HG03565 (cell line): Measurements from ENCODE around the gene TBC1D21.

Experiments used
- ATAC-seq: cut with Tn5 transposase; IDR thresholded peaks from one replicate; pipeline ENCODE4 v1.9.1; 2021; ENCODE audit warnings: mild to moderate bottlenecking, moderate library complexity; ENCODE audit not compliant: unreplicated experiment

TBC1D21 gene

DNA sequence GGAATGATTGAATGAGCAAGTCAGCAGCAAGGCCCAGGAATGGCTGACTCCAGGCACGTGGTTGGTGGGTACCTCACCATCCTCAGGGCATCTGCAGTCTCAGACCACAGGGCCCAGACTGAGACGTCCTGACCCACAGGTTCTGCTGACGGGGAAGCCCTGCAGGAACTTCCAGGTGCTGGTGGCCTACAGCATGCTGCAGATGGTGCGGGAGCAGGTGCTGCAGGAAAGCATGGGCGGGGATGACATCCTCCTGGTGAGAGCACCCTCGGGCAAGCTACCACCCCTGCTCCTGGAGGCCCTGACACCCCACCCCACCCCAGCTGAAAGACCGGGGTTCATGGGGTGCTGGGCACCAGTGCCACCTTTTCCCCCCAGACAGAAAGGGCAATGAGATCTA, 14.1 kb downstream of the TBC1D21 start:
- ATAC-seq, result no peak

DNA sequence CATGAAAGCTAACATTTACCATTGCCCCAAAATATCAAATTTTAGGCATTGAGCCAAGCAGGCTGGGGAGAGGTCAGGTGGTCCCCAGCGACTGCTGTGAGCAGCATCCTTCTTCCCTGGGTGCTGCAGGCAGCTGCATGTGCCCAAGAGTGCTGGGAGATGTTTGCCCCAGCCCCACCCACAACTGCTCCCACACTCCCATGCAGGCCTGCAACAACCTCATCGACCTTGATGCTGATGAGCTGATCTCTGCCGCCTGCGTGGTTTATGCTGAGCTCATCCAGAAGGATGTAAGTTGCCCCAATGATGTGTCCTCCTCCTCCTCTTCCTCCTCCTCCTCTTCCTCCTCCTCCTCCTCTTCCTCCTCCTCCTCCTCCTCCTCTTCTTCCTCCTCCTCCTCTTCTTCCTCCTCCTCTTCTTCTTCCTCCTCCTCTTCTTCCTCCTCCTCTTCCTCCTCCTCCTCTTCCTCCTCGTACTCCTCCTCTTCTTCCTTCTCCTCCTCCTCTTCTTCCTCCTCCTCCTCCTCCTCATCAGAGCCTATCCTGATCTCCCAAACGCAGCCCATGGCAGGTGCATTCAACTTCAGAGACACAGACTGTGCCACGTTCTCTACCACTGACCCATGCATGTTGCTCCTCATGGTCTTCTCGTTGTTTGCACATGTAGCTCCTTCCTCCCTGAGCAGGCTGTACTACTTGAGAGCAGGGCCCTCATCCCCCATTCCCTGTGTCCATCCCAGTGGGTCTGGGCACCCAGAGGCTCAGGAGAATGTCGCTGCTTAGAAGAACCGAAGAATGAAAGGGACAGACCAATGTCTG, 15.1 kb downstream of the TBC1D21 start:
- ATAC-seq, result no peak

DNA sequence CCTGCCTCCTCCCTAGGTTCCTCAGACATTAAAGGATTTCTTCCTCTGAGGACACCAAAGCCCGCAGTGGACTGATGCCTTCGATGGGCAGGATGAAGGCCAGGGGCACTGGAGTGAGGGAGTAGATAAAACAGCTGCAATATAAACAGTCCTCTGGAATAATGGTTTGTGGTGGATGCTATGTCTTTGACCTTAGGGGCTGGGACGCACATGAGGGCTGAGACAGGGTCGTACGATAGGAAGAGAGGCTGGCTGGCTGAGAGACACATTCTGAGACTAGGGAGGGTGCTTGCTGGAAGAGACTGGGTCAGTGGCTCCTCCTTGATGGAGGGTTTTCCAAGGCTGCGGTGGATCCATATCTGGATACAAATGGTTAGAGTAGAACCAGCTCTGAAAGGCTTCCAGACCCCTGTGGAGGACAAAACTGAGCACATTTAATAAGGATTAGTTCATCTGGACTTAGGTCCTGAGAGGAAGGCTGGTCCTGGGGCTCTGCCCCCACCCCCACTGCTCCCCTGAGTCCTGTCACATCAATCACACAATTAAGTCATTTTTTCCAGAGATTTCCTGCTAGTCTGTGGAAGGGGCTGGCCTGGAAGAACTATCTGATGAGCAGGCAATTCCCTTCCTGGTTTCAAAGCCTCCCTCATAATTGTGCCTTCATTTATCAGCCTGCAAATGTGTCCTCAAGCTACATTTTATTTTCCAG, 15.8 kb downstream of the TBC1D21 start:
- no peak for ATAC-seq

DNA sequence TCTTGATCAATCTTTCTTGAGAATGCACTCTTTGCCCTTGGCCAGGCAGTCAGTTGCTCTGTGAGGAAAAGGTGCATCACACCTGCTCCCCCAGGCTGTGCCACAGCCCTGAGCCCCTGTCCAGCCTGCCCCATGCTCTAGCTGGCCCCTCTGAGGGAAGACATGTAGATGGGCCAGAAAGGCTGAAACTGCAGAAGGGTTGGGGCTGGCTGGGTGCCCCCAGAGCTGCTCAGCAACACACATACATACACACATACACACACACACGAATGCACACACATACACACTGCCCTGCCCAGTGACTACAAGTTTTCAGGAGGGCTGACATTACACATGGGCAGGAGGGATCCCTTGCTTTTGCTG, 16.4 kb downstream of the TBC1D21 start:
- no peak for ATAC-seq

- no peak for ATAC-seq
These were observed 18.3 kb downstream of the TBC1D21 start for GRCh38 chr15:73891328-73892315.

GRCh38 chr15:73892446-73893226, 19.3 kb downstream of the TBC1D21 start:
- no peak for ATAC-seq

- no peak for ATAC-seq
These were observed 20.9 kb downstream of the TBC1D21 start for GRCh38 chr15:73894133-73894814.

- ATAC-seq, result no peak
These were observed 24.3 kb downstream of the TBC1D21 start for GRCh38 chr15:73897441-73898261.

DNA sequence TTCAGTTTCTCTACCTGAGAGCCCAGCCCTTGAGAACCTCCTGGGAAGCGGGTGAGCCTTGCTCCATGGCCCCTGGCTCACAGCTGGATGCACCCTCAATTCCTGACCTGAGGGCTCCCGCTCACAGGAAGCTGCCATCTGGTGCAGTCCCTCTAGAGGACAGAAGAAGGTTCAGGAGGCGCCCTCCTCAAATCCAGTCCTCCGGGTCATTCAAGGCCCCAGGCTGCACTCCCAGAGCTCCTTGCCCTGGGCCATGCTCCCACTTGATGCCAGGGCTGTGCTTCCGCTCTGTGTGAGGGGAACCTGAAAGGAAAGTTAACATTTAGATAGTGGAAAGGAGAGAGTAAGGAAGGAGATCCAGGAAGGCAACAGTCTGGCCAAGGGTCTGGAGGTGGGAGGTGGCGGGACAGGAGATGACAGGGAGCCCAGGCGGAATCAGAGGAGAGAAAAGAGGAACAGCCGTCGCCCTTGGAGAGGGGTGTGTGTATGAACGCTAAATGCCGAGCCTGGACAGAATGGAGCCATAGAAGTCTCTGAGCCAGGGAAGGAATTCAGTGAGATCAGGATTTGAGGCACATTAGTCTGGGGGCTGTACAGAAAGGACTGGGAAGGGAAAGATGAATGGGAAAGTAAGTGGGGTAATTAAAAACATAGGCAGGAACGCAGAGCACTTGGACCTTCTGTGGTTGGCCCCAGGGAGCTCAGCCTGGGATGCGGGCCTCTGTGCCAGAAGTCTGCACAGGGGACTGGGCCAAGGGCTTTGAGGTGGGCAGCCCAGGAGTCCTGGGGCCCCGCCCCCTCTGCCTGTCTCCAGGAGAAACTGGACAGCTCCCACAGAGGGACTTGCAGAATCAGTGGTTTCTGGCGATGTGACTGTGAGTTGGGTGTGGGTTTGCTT, 26.1 kb downstream of the TBC1D21 start:
- no peak for ATAC-seq

- ATAC-seq, result no peak
These were observed 26.8 kb downstream of the TBC1D21 start for GRCh38 chr15:73900095-73900712.

DNA sequence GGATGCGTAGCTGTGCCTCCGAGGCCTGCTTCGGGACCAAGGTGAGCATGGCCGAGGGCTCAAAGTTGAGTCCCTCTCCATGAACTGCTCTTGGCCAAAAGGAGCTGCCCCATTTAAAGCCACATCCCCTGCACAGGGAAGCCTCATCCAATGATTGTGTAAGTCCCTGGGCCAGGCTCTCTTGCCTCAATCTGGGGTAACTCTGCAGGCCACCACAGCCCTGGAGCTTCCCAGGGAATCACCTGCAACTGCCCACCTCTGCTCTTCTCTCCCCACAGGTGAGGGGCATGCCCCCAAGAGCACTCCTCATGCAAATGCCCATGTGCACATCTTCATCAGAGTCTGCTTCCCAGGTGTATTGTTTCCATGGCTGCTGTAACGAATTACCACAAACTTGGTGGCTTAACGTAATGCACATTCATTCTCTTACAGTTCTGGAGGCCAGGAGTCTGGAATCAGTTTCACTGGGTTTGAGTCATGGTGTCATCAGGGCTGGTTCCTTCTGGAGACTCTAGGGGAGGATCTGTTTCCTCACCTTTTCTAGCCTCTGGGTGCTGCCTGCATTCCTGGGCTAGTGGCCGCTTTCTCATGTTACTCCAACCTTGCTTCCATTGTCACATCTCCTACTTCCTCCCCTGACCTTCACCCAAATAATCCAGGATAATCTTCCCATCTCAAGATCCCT, 27.9 kb downstream of the TBC1D21 start:
- no peak for ATAC-seq

DNA sequence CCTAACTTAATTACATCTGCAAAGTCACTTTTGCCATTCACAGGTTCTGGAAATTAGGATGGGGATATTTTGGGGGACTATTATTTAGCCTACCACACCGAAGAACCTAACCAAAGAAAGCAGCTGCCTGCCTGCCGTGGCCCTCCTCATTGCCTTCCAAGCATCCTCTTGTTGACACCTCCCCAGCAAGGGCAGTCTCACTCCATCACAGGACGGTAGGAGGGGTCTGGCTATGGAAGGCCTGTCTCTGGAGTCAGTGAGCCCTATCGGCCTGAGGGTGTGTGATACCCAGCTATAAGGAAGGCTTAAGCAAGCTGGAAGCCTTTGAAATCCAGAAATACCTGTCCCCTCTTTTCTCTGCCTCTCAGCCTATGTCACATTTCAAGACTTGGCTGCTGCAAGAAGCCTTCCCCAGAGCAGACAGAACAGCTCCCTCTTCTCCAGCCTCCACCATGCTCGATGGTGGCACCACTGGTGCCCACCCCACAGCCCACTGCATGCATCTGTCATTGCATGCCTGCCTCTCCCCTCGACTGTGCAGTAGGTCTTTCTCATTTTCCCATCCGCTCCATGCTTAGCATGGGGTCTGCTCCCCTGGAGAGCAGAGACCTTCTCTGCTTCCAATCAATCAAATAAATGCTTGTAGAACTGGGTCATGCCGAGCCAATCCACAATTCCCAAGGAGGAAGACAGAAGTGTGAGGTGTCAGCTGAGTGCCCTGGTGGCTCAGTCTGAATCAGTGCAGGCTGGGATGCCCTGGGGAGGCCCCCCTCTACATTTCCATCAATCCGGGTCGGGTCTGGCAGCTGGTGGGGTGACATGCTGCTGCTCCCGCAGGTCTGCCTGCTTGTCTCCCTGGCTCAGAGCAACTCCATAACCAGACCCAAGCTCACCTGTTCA, 29.0 kb downstream of the TBC1D21 start:
- no peak for ATAC-seq

DNA sequence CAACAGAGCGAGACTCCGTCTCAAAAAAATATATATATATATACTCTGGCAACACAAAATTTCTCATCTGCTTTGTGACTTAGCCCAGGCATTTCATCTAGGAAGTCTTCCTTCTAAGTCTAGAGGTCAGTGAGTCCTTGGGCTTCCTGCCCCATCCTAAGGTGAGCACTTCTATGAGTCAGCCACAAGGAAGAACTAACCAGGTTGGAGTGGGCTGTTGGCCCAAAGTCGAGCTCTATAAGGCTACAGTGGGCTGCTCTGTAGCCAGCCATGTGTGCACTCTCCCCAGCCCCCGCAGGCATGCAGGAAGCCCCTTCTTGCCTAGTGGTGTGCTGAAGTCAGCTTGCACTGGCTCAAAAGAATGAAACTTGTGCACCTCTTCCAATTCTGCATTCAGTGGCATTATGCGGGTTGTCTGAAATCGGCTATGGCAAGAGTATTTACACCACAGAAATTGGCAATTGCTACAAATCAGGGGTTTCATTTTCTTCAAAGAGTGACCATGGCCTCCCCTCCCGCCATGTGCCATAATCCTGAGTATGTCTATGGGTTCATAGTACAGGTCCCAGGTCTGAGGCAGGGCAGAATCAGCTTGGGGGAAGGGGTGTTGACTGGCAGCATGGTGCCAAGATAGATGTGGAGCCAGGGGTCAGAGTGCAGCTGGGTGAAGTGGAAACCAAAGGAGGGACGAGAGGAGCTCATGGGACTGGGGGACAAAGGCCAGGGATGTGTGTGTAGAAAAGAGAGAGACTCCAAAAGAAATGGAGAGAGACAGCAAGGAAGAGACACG, 30.9 kb downstream of the TBC1D21 start:
- ATAC-seq, result no peak

- no peak for ATAC-seq
These were observed 32.0 kb downstream of the TBC1D21 start for GRCh38 chr15:73905225-73905827.
